IMR-90 (cell line): ENCODE results near the gene CELF5. TPM values are rescaled to one million over a fixed set of nuclear protein-coding genes. Genes with fewer than 3 reads are reported as not detected.

ENCODE experiments used
- ATAC-seq: fragments of 200-7000 bp; cut with Tn5 transposase; 2 replicates; pipeline ENCODE4 v1.9.1; 2020; ENCODE audit warnings: low read depth, mild to moderate bottlenecking, moderate library complexity
- BruUV-seq: library from RNA; stranded (reverse); fragments of 400-500 nt; replicated peaks from 2 replicates; lab custom pipeline; 2021; lab: Mats Ljungman, UMichigan
- CTCF ChIA-PET: fragments of 300-600 bp; formaldehyde crosslinking; extraction: SDS; loops from one replicate; lab custom pipeline; 2021; ENCODE audit warnings: antibody characterized with exemption; lab: Yijun Ruan, JAX
- POLR2A ChIA-PET: fragments of 300-600 bp; sonication (Branson Sonifier 250); formaldehyde crosslinking; loops from one replicate; lab custom pipeline; 2022; ENCODE audit warnings: antibody characterized with exemption; ENCODE audit not compliant: unreplicated experiment; lab: Charles Lee
- DNase-seq: peaks from one replicate; pipeline ENCODE4 v3.0.0; 2013
- H2AFZ ChIP-seq: replicated peaks from 2 replicates; pipeline ENCODE3; 2013; ENCODE audit warnings: low read length, mild to moderate bottlenecking; ENCODE audit not compliant: poor library complexity
- H2AK5ac ChIP-seq: 2 replicates; pipeline ENCODE4 v1.6.1; 2013; ENCODE audit warnings: low read depth, low read length, inconsistent platforms
- H2AK9ac ChIP-seq: replicated peaks from 2 replicates; pipeline ENCODE3; 2013; ENCODE audit warnings: mild to moderate bottlenecking, low read depth, low read length, moderate library complexity; ENCODE audit not compliant: poor library complexity
- H2BK120ac ChIP-seq: 2 replicates; pipeline ENCODE4 v1.6.1; 2013; ENCODE audit warnings: low read depth, low read length, inconsistent platforms
- H2BK15ac ChIP-seq: 3 replicates; pipeline ENCODE4 v1.6.1; 2013; ENCODE audit warnings: low read depth, low read length, inconsistent platforms
- H2BK20ac ChIP-seq: 2 replicates; pipeline ENCODE4 v1.6.1; 2013; ENCODE audit warnings: low read depth, mild to moderate bottlenecking, inconsistent platforms, low read length, moderate library complexity
- H2BK5ac ChIP-seq: 2 replicates; pipeline ENCODE4 v1.6.1; 2013; ENCODE audit warnings: mild to moderate bottlenecking, low read depth, low read length, inconsistent platforms; ENCODE audit not compliant: poor library complexity, severe bottlenecking
- H3K14ac ChIP-seq: replicated peaks from 2 replicates; pipeline ENCODE4 v1.6.1; 2013; ENCODE audit warnings: low read depth, low read length, inconsistent platforms
- H3K18ac ChIP-seq: 2 replicates; pipeline ENCODE4 v1.6.1; 2013; ENCODE audit warnings: low read depth, low read length, control low read depth
- H3K23ac ChIP-seq: 2 replicates; pipeline ENCODE4 v1.6.1; 2013; ENCODE audit warnings: low read depth, low read length, inconsistent platforms
- H3K27ac ChIP-seq: 2 replicates; pipeline ENCODE4 v1.5.1; 2013; ENCODE audit warnings: mild to moderate bottlenecking, control low read depth, low read length; ENCODE audit not compliant: insufficient read depth
- H3K27me3 ChIP-seq: 2 replicates; pipeline ENCODE4 v1.6.1; 2013; ENCODE audit warnings: low read length; ENCODE audit not compliant: control insufficient read depth, insufficient read depth
- H3K36me3 ChIP-seq: 2 replicates; pipeline ENCODE4 v1.6.1; 2013; ENCODE audit warnings: low read length, mixed read lengths; ENCODE audit not compliant: control insufficient read depth, insufficient read depth
- H3K4ac ChIP-seq: 2 replicates; pipeline ENCODE4 v1.6.1; 2013; ENCODE audit warnings: low read depth, low read length, inconsistent platforms
- H3K4me1 ChIP-seq: 2 replicates; pipeline ENCODE4 v1.6.1; 2013; ENCODE audit warnings: low read length, mixed read lengths; ENCODE audit not compliant: control insufficient read depth, insufficient read depth
- H3K4me2 ChIP-seq: 2 replicates; pipeline ENCODE4 v1.6.1; 2013; ENCODE audit warnings: low read depth, mild to moderate bottlenecking, control low read depth, low read length, moderate library complexity
- H3K4me3 ChIP-seq: 2 replicates; pipeline ENCODE4 v1.5.1; 2013; ENCODE audit warnings: low read depth, mild to moderate bottlenecking, control low read depth, low read length, moderate library complexity; ENCODE audit not compliant: insufficient read depth
- H3K56ac ChIP-seq: 2 replicates; pipeline ENCODE4 v1.6.1; 2013; ENCODE audit warnings: low read length, inconsistent platforms; ENCODE audit not compliant: insufficient read depth; ENCODE audit errors: extremely low read depth
- H3K79me1 ChIP-seq, 2 experiments: 2 replicates each; pipeline ENCODE4 v1.6.1; 2013; ENCODE audit warnings: low read length in 2 of 2, inconsistent platforms in 1 of 2, low read depth in 1 of 2
- H3K9ac ChIP-seq: 2 replicates; pipeline ENCODE4 v1.6.1; 2013; ENCODE audit warnings: low read depth, low read length, control low read depth
- H3K9me1 ChIP-seq: 2 replicates; pipeline ENCODE4 v1.6.1; 2013; ENCODE audit warnings: low read length, inconsistent platforms; ENCODE audit not compliant: insufficient read depth
- H3K9me3 ChIP-seq: 2 replicates; pipeline ENCODE4 v1.6.1; 2013; ENCODE audit warnings: low read length; ENCODE audit not compliant: control insufficient read depth, insufficient read depth
- H4K20me1 ChIP-seq: 2 replicates; pipeline ENCODE4 v1.6.1; 2013; ENCODE audit warnings: low read length, inconsistent platforms; ENCODE audit not compliant: insufficient read depth
- H4K5ac ChIP-seq: 2 replicates; pipeline ENCODE4 v1.6.1; 2013; ENCODE audit warnings: mild to moderate bottlenecking, low read depth, low read length, control low read depth
- H4K8ac ChIP-seq, 2 experiments: 2 replicates each; pipeline ENCODE4 v1.6.1; 2013; ENCODE audit warnings: low read depth in 2 of 2, low read length in 2 of 2, control low read depth in 1 of 2, inconsistent platforms in 1 of 2
- H4K91ac ChIP-seq: 2 replicates; pipeline ENCODE4 v1.6.1; 2013; ENCODE audit warnings: low read depth, low read length, inconsistent platforms; ENCODE audit not compliant: insufficient read depth
- BHLHE40 ChIP-seq: fragments of 150-350 bp; IDR thresholded peaks from 2 replicates; pipeline ENCODE4 v1.6.1; 2016; ENCODE audit warnings: mild to moderate bottlenecking, low read depth, low read length
- CEBPB ChIP-seq: IDR thresholded peaks from 2 replicates; pipeline ENCODE4 v1.6.1; 2012; ENCODE audit warnings: low read depth, low read length, improper control_type of control experiment
- CHD1 ChIP-seq: IDR thresholded peaks from 2 replicates; pipeline ENCODE4 v1.6.1; 2012; ENCODE audit warnings: low read depth, low read length, improper control_type of control experiment
- FOS ChIP-seq: fragments of 150-350 bp; IDR thresholded peaks from 2 replicates; pipeline ENCODE4 v1.6.1; 2016; ENCODE audit warnings: low read depth, low read length
- MAFK ChIP-seq: IDR thresholded peaks from 2 replicates; pipeline ENCODE4 v1.6.1; 2012; ENCODE audit warnings: low read depth, low read length, improper control_type of control experiment
- MAZ ChIP-seq: IDR thresholded peaks from 2 replicates; pipeline ENCODE4 v1.6.1; 2012; ENCODE audit warnings: low read depth, mild to moderate bottlenecking, low read length, improper control_type of control experiment, moderate library complexity, borderline replicate concordance
- NFE2L2 ChIP-seq: fragments of 150-350 bp; IDR thresholded peaks from 2 replicates; pipeline ENCODE4 v1.6.1; 2016; ENCODE audit warnings: low read depth, mild to moderate bottlenecking, low read length
- POLR2A ChIP-seq: IDR thresholded peaks from 2 replicates; pipeline ENCODE4 v1.6.1; 2012; ENCODE audit warnings: mild to moderate bottlenecking, low read depth, low read length
- RAD21 ChIP-seq: IDR thresholded peaks from 2 replicates; pipeline ENCODE4 v1.6.1; 2012; ENCODE audit warnings: low read length, improper control_type of control experiment
- RCOR1 ChIP-seq: IDR thresholded peaks from 2 replicates; pipeline ENCODE4 v1.6.1; 2012; ENCODE audit warnings: mild to moderate bottlenecking, low read length, improper control_type of control experiment; ENCODE audit not compliant: insufficient replicate concordance
- RFX5 ChIP-seq: IDR thresholded peaks from 2 replicates; pipeline ENCODE4 v1.8.0; 2012; ENCODE audit warnings: low read depth, mild to moderate bottlenecking, low read length, moderate library complexity
- SMC3 ChIP-seq: fragments of 150-350 bp; IDR thresholded peaks from 2 replicates; pipeline ENCODE4 v1.6.1; 2016; ENCODE audit warnings: low read depth, mild to moderate bottlenecking, antibody characterized with exemption, low read length, moderate library complexity
- WGBS, 2 experiments: methylation state at CpG; one replicate each; pipeline versions ENCODE4 v1.1.5 to v1.1.7; 2013; ENCODE audit warnings: missing lambda C conversion rate in 2 of 2; ENCODE audit not compliant: insufficient read length in 1 of 2; ENCODE audit errors: extremely low coverage in 2 of 2; 5-methylcytosine and 5-hydroxymethylcytosine counted together
- dilution Hi-C: fragments of 300-500 bp; cut with HindIII; formaldehyde crosslinking; loops from one replicate; pipeline ENCODE4 v1.14.3; 2018; ENCODE audit warnings: low sequenced_read_pairs; ENCODE audit not compliant: unreplicated experiment
- in situ Hi-C: fragments of 300-500 bp; cut with MboI; formaldehyde crosslinking; loops from 3 replicates; pipeline ENCODE4 v1.14.3; 2019; ENCODE audit warnings: low sequenced_read_pairs, inconsistent platforms, mixed read lengths
- intact Hi-C: fragments of 100-400 bp; cut with micrococcal nuclease; formaldehyde crosslinking; loops from 2 replicates; pipeline ENCODE4 v1.10.0; 2022
- polyA plus RNA-seq, 3 experiments: library from polyadenylated mRNA; depleted of rRNA; stranded (reverse); fragments of >200 nt; gene quantifications; 2 replicates each; pipeline ENCODE4 v1.2.3, GENCODE V29; 2012; ENCODE audit warnings: low replicate concordance in 1 of 3
- total RNA-seq: library from RNA; depleted of rRNA; stranded (reverse); fragments of >200 nt; gene quantifications from 2 replicates; pipeline ENCODE4 v1.2.3, GENCODE V29; 2012
- TF ChIP-seq, protein P1 (sequence below): fragments of 150-350 bp; IDR thresholded peaks from 2 replicates; pipeline ENCODE4 v1.6.1; 2017; ENCODE audit warnings: mild to moderate bottlenecking, antibody characterized with exemption, low read length, low read depth
- TF ChIP-seq, protein P2 (sequence below): fragments of 150-350 bp; IDR thresholded peaks from 2 replicates; pipeline ENCODE4 v1.6.1; 2016; ENCODE audit warnings: low read depth, mild to moderate bottlenecking, low read length, moderate library complexity, borderline replicate concordance

The CELF5 gene
- total and polyA plus RNA-seq, 2 of the 4 experiments (the other 2 are of a cell fraction): 0.02 TPM; not detected in 1

DNA sequence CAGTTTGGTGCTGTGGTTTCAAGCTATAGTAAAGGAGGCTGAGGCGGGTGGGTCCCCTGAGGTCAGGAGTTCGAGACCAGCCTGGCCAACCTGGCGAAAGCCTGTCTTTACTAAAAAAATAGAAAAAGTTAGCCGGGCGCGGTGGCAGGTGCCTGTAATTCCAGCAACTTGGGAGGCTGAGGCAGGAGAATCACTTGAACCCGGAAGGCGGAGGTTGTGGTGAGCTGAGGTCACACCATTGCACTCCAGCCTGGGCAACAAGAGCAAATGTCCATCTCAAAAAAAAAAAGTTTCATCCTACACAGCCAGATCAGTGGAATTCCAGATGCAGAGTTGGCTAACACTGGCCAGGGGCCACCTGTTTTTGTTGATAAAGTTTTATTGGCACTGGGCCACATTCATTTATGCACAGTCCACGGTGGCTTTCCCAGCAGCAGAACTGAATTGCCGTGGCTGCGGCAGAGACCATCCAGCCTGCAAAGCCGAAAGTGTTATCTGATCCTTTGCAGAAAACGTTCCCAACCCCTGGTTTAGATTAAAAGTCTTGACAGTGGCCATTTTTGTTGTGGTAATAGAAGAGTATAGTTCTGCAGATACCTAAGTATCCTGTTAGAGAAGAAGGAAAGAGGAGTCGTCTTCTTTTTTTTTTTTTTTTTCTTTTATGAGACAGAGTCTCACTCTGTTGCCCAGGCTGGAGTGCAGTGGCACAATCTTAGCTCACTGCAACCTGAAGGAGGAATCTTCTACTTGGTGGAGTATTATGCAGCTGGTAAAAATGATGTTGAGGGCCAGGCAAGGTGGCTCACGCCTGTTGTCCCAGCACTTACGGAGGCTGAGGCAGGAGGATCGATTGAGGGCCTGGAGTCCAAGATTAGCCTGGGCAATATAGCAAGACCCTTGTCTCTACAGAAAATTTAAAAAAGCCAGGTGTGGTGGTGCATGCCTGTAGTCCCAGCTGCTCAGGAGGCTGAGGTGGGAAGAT, 30.1 kb upstream of the CELF5 start:
- H3K9me3 ChIP-seq: no peaks in the 10 kb centered on the region
- no peak overlapping the region for H2BK5ac ChIP-seq
- H3K4me3 ChIP-seq: no peak overlapping the region
- in situ Hi-C loops: no loop called here
- H3K27ac ChIP-seq: no peak overlapping the region
- H2AK9ac ChIP-seq: no peak overlapping the region
- H3K56ac ChIP-seq: no peak overlapping the region
- ChIA-PET CTCF (no interaction called here), POLR2A (interaction anchor here (0.6 kb wide), 1 partner anchor 113 kb away, joined by 4 read pairs; no protein-coding TSS in a partner anchor)
- no peak overlapping the region for H4K8ac ChIP-seq
- no peak overlapping the region for H4K91ac ChIP-seq
- H3K9me1 ChIP-seq: no peaks in the 10 kb centered on the region
- H3K79me1 ChIP-seq: peaks cover 0 to 37% of the 10 kb centered on the region in 2 experiments; a peak in 2 of 4 replicates
- DNase-seq (no peak), ATAC-seq (no peak)
- no peak overlapping the region for H3K18ac ChIP-seq
- WGBS, 2 experiments: 100% methylated on average over 7 of the region's 17 CpGs; no CpG with 5 or more reads in 1 of the 2 experiments
- H2BK20ac ChIP-seq: no peak overlapping the region
- intact Hi-C loops: no loop called here
- no peak overlapping the region for H3K23ac ChIP-seq
- H3K14ac ChIP-seq: no peak overlapping the region
- H2BK15ac ChIP-seq: no peak overlapping the region
- no peak overlapping the region for H3K4me2 ChIP-seq
- BruUV-seq: TSS peak; percentile 39
- H3K36me3 ChIP-seq: peaks cover 22% of the 10 kb centered on the region
- dilution Hi-C loops: no loop called here
- H3K4ac ChIP-seq: no peak overlapping the region
- H3K9ac ChIP-seq: no peak overlapping the region
- no peak overlapping the region for H2BK120ac ChIP-seq
- H2AFZ ChIP-seq: no peak overlapping the region
- H4K5ac ChIP-seq: no peak overlapping the region
- no peaks in the 10 kb centered on the region for H3K27me3 ChIP-seq
- H4K20me1 ChIP-seq: peaks cover 29% of the 10 kb centered on the region
- no peak overlapping the region for H2AK5ac ChIP-seq
- H3K4me1 ChIP-seq: no peaks in the 10 kb centered on the region
- TF ChIP-seq, protein P1, sequence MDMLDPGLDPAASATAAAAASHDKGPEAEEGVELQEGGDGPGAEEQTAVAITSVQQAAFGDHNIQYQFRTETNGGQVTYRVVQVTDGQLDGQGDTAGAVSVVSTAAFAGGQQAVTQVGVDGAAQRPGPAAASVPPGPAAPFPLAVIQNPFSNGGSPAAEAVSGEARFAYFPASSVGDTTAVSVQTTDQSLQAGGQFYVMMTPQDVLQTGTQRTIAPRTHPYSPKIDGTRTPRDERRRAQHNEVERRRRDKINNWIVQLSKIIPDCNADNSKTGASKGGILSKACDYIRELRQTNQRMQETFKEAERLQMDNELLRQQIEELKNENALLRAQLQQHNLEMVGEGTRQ: no peak
- no peak for TF ChIP-seq BHLHE40
- TF ChIP-seq NFE2L2: no peak
- TF ChIP-seq RFX5: no peak
- no peak for TF ChIP-seq CHD1
- TF ChIP-seq, protein P2, sequence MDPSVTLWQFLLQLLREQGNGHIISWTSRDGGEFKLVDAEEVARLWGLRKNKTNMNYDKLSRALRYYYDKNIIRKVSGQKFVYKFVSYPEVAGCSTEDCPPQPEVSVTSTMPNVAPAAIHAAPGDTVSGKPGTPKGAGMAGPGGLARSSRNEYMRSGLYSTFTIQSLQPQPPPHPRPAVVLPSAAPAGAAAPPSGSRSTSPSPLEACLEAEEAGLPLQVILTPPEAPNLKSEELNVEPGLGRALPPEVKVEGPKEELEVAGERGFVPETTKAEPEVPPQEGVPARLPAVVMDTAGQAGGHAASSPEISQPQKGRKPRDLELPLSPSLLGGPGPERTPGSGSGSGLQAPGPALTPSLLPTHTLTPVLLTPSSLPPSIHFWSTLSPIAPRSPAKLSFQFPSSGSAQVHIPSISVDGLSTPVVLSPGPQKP: no peak
- TF ChIP-seq RCOR1: no peak
- no peak for TF ChIP-seq MAZ
- TF ChIP-seq MAFK: no peak
- TF ChIP-seq CEBPB: no peak
- TF ChIP-seq POLR2A: no peak
- no peak for TF ChIP-seq FOS
- TF ChIP-seq SMC3: no peak
- TF ChIP-seq RAD21: no peak
